Type B pancreatic cell (in vitro differentiated cells): ENCODE measurements around the gene PODXL2. TPM values are rescaled to one million over a fixed set of nuclear protein-coding genes. Genes with fewer than 3 reads are reported as not detected.

Source experiments
- DNase-seq: peaks from one replicate; pipeline ENCODE4 v3.0.0; 2021; ENCODE audit warnings: mixed read lengths; ENCODE audit not compliant: unreplicated experiment; ENCODE audit errors: extremely low spot score
- H3K27ac Mint-ChIP-seq: 2 replicates; pipeline ENCODE4 v1.8.0; 2021; ENCODE audit warnings: mild to moderate bottlenecking, mixed read lengths
- H3K27me3 Mint-ChIP-seq: 2 replicates; pipeline ENCODE4 v1.8.0; 2021; ENCODE audit warnings: mixed read lengths
- H3K36me3 Mint-ChIP-seq: 2 replicates; pipeline ENCODE4 v1.8.0; 2021; ENCODE audit warnings: mixed read lengths
- H3K4me1 Mint-ChIP-seq: one replicate; pipeline ENCODE4 v1.8.0; 2021; ENCODE audit warnings: mixed read lengths; ENCODE audit not compliant: unreplicated experiment
- H3K4me3 Mint-ChIP-seq: 2 replicates; pipeline ENCODE4 v1.8.0; 2021; ENCODE audit warnings: mild to moderate bottlenecking, mixed read lengths
- H3K9me3 Mint-ChIP-seq: 2 replicates; pipeline ENCODE4 v1.8.0; 2021; ENCODE audit warnings: mixed read lengths
- total RNA-seq: library from RNA; stranded (reverse); gene quantifications from 2 replicates; pipeline ENCODE4 v1.2.1, GENCODE V29; 2021; ENCODE audit warnings: low replicate concordance
- TF ChIP-seq, protein P1 (sequence below): fragments of 200-600 bp; sonication (generic); conservative IDR thresholded peaks from 2 replicates; pipeline ENCODE4 v1.5.0; 2021; ENCODE audit warnings: antibody characterized with exemption, mild to moderate bottlenecking

Gene PODXL2
- total RNA-seq, 1 donor from 2014 or later: 48.9 TPM

DNA sequence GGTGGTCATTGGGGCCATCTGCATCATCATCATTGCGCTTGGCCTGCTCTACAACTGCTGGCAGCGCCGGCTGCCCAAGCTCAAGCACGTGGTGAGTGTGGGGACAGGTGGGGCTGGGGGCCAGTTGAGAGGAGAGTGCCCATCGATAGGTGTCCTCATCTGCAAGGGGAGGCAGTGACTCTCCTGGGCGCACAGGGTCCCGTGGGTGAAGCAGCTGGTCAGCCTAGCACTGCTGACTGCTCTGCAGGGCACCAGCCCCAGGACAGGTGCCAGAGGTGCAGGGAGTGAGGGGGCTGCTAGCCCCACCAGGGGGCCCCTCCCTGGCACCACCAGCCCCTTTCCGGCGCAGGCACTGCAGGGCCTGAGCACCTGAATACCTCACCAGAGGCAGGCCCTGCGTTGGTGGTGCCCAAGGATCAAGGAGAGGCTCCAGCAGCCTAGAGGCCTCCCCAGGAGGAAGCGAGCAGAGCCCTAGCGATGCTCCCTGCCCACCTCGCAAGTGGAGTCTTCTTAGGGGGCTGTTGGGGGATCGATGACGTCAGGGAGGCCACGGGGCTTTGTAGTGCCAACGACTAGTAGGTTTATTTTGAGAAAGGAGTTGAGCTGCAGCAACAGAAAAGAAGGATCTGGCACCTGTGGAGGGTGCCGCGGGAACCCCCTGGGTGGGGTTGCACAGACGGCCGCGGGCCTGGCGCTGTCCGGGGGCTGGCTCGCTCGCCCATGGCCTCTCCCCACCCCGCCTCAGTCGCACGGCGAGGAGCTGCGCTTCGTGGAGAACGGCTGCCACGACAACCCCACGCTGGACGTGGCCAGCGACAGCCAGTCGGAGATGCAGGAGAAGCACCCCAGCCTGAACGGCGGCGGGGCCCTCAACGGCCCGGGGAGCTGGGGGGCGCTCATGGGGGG is 42.8 kb downstream of the PODXL2 start:
- DNase-seq: no peak
- Mint-ChIP-seq H3K36me3 (no peaks in the 10 kb centered on the region), H3K9me3 (no peaks in the 10 kb centered on the region), H3K4me1 (peaks cover 4% of the 10 kb centered on the region), H3K4me3 (peak overlapping the region; percentile 86), H3K27me3 (peaks cover 5% of the 10 kb centered on the region), H3K27ac (no peak overlapping the region)
- TF ChIP-seq, protein P1, sequence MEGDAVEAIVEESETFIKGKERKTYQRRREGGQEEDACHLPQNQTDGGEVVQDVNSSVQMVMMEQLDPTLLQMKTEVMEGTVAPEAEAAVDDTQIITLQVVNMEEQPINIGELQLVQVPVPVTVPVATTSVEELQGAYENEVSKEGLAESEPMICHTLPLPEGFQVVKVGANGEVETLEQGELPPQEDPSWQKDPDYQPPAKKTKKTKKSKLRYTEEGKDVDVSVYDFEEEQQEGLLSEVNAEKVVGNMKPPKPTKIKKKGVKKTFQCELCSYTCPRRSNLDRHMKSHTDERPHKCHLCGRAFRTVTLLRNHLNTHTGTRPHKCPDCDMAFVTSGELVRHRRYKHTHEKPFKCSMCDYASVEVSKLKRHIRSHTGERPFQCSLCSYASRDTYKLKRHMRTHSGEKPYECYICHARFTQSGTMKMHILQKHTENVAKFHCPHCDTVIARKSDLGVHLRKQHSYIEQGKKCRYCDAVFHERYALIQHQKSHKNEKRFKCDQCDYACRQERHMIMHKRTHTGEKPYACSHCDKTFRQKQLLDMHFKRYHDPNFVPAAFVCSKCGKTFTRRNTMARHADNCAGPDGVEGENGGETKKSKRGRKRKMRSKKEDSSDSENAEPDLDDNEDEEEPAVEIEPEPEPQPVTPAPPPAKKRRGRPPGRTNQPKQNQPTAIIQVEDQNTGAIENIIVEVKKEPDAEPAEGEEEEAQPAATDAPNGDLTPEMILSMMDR: no peak

- Mint-ChIP-seq H3K4me1 (peaks cover 4% of the 10 kb centered on the region), H3K27me3 (peaks cover 5% of the 10 kb centered on the region)
Measured at GRCh38 chr3:127672429-127673190, 43.6 kb downstream of the PODXL2 start, which contains the start of gene ABTB1. ABTB1 (plus strand) TSS chr3:127672952; CDS start chr3:127673026, 74 bp downstream.

GRCh38 chr3:127673191-127674100 is 44.5 kb downstream of the PODXL2 start:
- DNase-seq: peak; percentile 75
- Mint-ChIP-seq H3K27ac (peak overlapping the region; percentile 79), H3K9me3 (no peaks in the 10 kb centered on the region), H3K4me1 (peaks cover 4% of the 10 kb centered on the region), H3K27me3 (peaks cover 5% of the 10 kb centered on the region), H3K4me3 (peak overlapping the region; percentile 89), H3K36me3 (no peaks in the 10 kb centered on the region)
- TF ChIP-seq, protein P1: no peak

More at GRCh38 chr3:127672429-127673190, 43.6 kb downstream of the PODXL2 start, which contains the start of gene ABTB1:
- DNase-seq: peak; percentile 82
- no peaks in the 10 kb centered on the region for H3K36me3 Mint-ChIP-seq
- H3K9me3 Mint-ChIP-seq: no peaks in the 10 kb centered on the region
- TF ChIP-seq, protein P1: no peak
- peak within 1 kb of the TSS; percentile 79 for H3K27ac Mint-ChIP-seq
- H3K4me3 Mint-ChIP-seq: peak within 1 kb of the TSS; percentile 89

DNA sequence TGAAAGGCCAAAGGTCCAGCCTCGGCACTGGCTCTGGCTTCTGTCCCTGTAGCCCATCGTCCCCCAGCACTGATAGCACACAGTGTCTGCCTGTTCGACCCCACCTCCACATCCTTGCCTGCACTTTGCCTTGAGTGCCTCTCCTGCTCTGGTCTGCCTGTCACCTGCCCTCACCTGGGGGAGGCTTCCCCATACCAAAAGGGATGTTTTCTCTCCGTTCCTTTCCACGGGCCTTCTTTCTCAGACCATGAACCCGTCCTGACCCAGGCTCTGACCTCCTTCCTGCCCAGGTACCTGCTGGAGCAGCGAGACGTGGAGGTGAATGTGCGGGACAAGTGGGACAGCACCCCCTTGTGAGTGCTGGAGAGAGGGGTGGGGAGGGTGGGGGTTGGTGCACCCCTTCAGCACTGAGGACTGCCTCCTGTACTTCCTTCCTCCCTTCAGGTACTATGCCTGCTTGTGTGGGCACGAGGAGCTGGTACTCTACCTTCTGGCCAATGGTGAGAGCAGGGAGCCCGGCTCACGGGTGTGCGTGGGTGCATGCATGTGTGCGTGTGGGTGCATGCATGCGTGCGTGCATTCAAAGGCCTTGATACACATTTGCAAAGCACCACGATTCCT is 45.2 kb downstream of the PODXL2 start:
- peak; percentile 51 for DNase-seq
- H3K27ac Mint-ChIP-seq: peak overlapping the region; percentile 79
- TF ChIP-seq, protein P1: no peak
- H3K4me1 Mint-ChIP-seq: peaks cover 4% of the 10 kb centered on the region
- H3K9me3 Mint-ChIP-seq: no peaks in the 10 kb centered on the region
- peak overlapping the region; percentile 89 for H3K4me3 Mint-ChIP-seq
- H3K27me3 Mint-ChIP-seq: peaks cover 5% of the 10 kb centered on the region
- no peaks in the 10 kb centered on the region for H3K36me3 Mint-ChIP-seq
